DND-41 (cell line): ENCODE measurements around the gene DPYSL4.

ENCODE experiments used
- EZH2 ChIP-seq: IDR thresholded peaks from 3 replicates; pipeline ENCODE4 v1.6.1; 2012; ENCODE audit warnings: borderline replicate concordance, low read depth, mild to moderate bottlenecking, moderate library complexity, low read length, inconsistent platforms; ENCODE audit not compliant: severe bottlenecking
- TF ChIP-seq, protein P1 (sequence below): IDR thresholded peaks from 2 replicates; pipeline ENCODE4 v1.5.1; 2012; ENCODE audit warnings: borderline replicate concordance, low read length, moderate library complexity, mild to moderate bottlenecking; ENCODE audit not compliant: poor library complexity, severe bottlenecking; ENCODE audit errors: extremely low read depth

DNA sequence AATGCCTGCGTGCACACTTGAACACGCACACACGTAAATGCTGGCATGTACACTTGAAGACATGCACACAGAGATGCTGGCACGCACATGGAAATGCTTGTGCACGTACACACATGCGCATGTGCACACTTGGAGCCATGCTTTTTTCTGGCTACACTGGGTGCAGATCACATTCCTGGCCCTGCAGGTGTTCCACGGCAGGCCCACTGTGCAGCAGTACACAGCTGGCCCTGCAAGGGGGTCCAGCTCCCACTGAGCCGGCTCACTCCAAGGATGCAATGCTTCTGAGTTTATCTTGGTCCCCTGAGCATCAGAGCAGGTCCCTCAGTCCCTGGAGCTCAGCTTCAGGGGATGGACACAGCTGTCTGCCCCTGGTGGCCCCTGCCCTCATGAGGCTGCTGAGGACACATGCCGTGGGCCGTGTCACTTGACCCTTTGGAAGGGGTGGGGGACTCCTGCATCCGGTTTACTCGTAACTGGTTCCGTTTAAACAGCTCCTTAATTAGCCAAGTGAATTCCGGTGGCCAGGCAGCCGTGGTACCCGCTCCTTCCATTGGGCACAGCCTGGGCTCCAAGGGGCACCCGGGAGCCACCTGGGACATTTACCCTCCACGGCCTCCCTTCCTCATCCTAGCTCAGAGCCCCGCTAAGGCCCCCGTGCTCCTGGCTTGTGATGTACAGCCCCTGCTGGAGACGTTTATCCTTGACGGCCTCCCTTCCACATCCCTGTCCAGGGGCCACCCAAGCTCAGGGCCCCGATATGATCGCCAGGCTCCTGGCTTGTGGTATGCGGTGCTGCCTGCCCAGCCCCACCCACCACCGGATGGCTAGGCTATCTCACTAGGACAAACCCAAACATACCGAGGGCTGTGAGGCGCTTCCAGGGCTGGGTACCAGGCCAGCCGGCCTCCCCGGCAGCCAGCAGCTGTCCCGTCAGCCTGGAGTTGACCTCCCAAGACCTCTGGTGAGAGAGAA lies 39.5 kb upstream of the DPYSL4 start:
- TF ChIP-seq, protein P1, sequence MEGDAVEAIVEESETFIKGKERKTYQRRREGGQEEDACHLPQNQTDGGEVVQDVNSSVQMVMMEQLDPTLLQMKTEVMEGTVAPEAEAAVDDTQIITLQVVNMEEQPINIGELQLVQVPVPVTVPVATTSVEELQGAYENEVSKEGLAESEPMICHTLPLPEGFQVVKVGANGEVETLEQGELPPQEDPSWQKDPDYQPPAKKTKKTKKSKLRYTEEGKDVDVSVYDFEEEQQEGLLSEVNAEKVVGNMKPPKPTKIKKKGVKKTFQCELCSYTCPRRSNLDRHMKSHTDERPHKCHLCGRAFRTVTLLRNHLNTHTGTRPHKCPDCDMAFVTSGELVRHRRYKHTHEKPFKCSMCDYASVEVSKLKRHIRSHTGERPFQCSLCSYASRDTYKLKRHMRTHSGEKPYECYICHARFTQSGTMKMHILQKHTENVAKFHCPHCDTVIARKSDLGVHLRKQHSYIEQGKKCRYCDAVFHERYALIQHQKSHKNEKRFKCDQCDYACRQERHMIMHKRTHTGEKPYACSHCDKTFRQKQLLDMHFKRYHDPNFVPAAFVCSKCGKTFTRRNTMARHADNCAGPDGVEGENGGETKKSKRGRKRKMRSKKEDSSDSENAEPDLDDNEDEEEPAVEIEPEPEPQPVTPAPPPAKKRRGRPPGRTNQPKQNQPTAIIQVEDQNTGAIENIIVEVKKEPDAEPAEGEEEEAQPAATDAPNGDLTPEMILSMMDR = no peak
- no peak for TF ChIP-seq EZH2
